Peyer's patch (tissue), 4 donors: ENCODE data around the gene NUDC.
"Not testable (repeated sequence)": the region's sequence is repeated elsewhere in the genome, so short reads cannot be mapped to it uniquely, and the experiment has no call there.

Experiments
- POLR2A ChIP-seq, 2 donors: fragments of 450-650 bp; IDR thresholded peaks; one replicate each; pipeline ENCODE4 v1.5.1; 2017; ENCODE audit warnings: antibody characterized with exemption in 2 of 2, mild to moderate bottlenecking in 2 of 2, moderate library complexity in 2 of 2
- TF ChIP-seq, protein P1 (sequence below), 6 experiments: fragments of 450-650 bp in 4 of 6; fragments of 200-600 bp in 2 of 6; sonication (generic) in 1 of 6; IDR thresholded peaks; one replicate each; pipeline ENCODE4 v1.5.1; 2017 to 2019; ENCODE audit warnings: antibody characterized with exemption in 6 of 6, mild to moderate bottlenecking in 3 of 6, moderate library complexity in 1 of 6

GRCh38 chr1:26948725-26949057, 27.1 kb downstream of the NUDC start:
- TF ChIP-seq, protein P1, sequence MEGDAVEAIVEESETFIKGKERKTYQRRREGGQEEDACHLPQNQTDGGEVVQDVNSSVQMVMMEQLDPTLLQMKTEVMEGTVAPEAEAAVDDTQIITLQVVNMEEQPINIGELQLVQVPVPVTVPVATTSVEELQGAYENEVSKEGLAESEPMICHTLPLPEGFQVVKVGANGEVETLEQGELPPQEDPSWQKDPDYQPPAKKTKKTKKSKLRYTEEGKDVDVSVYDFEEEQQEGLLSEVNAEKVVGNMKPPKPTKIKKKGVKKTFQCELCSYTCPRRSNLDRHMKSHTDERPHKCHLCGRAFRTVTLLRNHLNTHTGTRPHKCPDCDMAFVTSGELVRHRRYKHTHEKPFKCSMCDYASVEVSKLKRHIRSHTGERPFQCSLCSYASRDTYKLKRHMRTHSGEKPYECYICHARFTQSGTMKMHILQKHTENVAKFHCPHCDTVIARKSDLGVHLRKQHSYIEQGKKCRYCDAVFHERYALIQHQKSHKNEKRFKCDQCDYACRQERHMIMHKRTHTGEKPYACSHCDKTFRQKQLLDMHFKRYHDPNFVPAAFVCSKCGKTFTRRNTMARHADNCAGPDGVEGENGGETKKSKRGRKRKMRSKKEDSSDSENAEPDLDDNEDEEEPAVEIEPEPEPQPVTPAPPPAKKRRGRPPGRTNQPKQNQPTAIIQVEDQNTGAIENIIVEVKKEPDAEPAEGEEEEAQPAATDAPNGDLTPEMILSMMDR (IDR thresholded peaks at IDR 0.05): not testable (repeated sequence)
- TF ChIP-seq POLR2A (IDR thresholded peaks at IDR 0.05): not testable (repeated sequence)
